GM20431 (cell line): ENCODE results near the gene CAND1.

Experiments used
- in situ Hi-C: fragments of 300-500 bp; cut with MseI, MboI; formaldehyde crosslinking; loops from one replicate; pipeline ENCODE4 v1.15.0; 2020; ENCODE audit warnings: low sequenced_read_pairs; ENCODE audit not compliant: unreplicated experiment

Gene CAND1

GRCh38 chr12:67279637-67280036 lies 10.5 kb downstream of the CAND1 start:
- in situ Hi-C loops, result no loop called here

GRCh38 chr12:67280088-67280487 lies 10.9 kb downstream of the CAND1 start:
- in situ Hi-C loops, result no loop called here

GRCh38 chr12:67280572-67280971 lies 11.4 kb downstream of the CAND1 start:
- in situ Hi-C loops, result no loop called here

GRCh38 chr12:67284561-67284960 lies 15.4 kb downstream of the CAND1 start:
- in situ Hi-C loops, result no loop called here

GRCh38 chr12:67286257-67286656 lies 17.1 kb downstream of the CAND1 start:
- in situ Hi-C loops, result no loop called here

GRCh38 chr12:67287311-67287710 lies 18.2 kb downstream of the CAND1 start:
- in situ Hi-C loops, result no loop called here

GRCh38 chr12:67288561-67288960 lies 19.4 kb downstream of the CAND1 start:
- in situ Hi-C loops, result no loop called here

- in situ Hi-C loops, result no loop called here
These were observed 21.2 kb downstream of the CAND1 start for GRCh38 chr12:67290378-67290777.

- in situ Hi-C loops, result no loop called here
These were observed 30.4 kb downstream of the CAND1 start for GRCh38 chr12:67299526-67299925.

- in situ Hi-C loops, result no loop called here
These were observed 30.8 kb downstream of the CAND1 start for GRCh38 chr12:67299926-67300325.

GRCh38 chr12:67302162-67302561 lies 33.0 kb downstream of the CAND1 start:
- in situ Hi-C loops, result no loop called here

GRCh38 chr12:67305544-67305943 lies 36.4 kb downstream of the CAND1 start:
- in situ Hi-C loops, result no loop called here

- in situ Hi-C loops, result no loop called here
These were observed 37.6 kb downstream of the CAND1 start for GRCh38 chr12:67306712-67307111.

- in situ Hi-C loops, result no loop called here
These were observed 46.5 kb downstream of the CAND1 start for GRCh38 chr12:67315661-67316060.

- in situ Hi-C loops, result no loop called here
These were observed 49.6 kb downstream of the CAND1 start for GRCh38 chr12:67318786-67319185.

GRCh38 chr12:67319936-67320335 lies 50.8 kb downstream of the CAND1 start:
- in situ Hi-C loops, result no loop called here

GRCh38 chr12:67320614-67321295 lies 51.6 kb downstream of the CAND1 start:
- in situ Hi-C loops, result no loop called here

GRCh38 chr12:67322580-67322979 lies 53.4 kb downstream of the CAND1 start:
- in situ Hi-C loops, result no loop called here

- in situ Hi-C loops, result no loop called here
These were observed 53.8 kb downstream of the CAND1 start for GRCh38 chr12:67323007-67323406.

- in situ Hi-C loops, result no loop called here
These were observed 57.5 kb downstream of the CAND1 start for GRCh38 chr12:67326637-67327036.

GRCh38 chr12:67327466-67327865 lies 58.3 kb downstream of the CAND1 start:
- in situ Hi-C loops, result no loop called here

- in situ Hi-C loops, result no loop called here
These were observed 62.0 kb downstream of the CAND1 start for GRCh38 chr12:67331123-67331522.
